Posterior vena cava (tissue), 2 donors: ENCODE data around the gene PARD3. TPM values are rescaled to one million over a fixed set of nuclear protein-coding genes. Genes with fewer than 3 reads are reported as not detected.

Experiments used
- DNase-seq: peaks from one replicate; pipeline ENCODE4 v3.0.0-alpha.2; 2020; ENCODE audit warnings: low spot score
- intact Hi-C, 2 donors: fragments of 100-400 bp; cut with DNase I; formaldehyde crosslinking; loops; one replicate each; pipeline versions ENCODE4 v1.14.1 to v1.14.2; 2022 to 2023
- total RNA-seq, 2 donors: library from RNA; stranded (reverse); fragmentation: NEBNext Ultra II Directional; extraction: Animal tissue kit (Norgen Biotek cat#: 25700); gene quantifications; one replicate each; pipeline ENCODE4 v1.2.1, GENCODE V29; 2021
- donor health status: DM: yes; HTN: yes; CAD: no.
- donor health status: DM: yes; HTN: yes; CAD: no.

The PARD3 gene
- total RNA-seq, 2 donors from 2014 or later: 28.8 to 30.6 TPM

DNA sequence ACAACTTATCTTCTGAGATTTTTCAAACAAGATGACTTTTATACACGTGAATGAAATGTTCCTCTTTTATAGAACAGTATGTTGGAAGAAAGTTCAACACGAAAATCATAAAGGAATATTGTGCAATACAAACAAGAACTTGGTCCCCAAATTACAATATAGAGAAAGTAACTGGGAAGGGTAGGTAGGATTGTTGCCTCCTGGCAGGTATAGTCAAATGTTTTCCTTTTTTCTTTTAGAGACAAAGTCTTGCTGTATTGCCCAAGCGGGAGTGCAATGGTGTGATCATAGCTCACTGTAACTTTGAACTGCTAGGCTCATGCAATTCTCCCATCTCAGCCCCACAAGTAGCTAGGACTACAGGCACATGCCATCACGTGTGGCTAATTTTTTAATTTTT, 582.6 kb downstream of the PARD3 start:
- no peak for DNase-seq
- intact Hi-C loops: loop anchor here in 1 of 2 donors (5.0 kb wide), 1 partner anchor 1710 kb away; no protein-coding TSS in a partner anchor

DNA sequence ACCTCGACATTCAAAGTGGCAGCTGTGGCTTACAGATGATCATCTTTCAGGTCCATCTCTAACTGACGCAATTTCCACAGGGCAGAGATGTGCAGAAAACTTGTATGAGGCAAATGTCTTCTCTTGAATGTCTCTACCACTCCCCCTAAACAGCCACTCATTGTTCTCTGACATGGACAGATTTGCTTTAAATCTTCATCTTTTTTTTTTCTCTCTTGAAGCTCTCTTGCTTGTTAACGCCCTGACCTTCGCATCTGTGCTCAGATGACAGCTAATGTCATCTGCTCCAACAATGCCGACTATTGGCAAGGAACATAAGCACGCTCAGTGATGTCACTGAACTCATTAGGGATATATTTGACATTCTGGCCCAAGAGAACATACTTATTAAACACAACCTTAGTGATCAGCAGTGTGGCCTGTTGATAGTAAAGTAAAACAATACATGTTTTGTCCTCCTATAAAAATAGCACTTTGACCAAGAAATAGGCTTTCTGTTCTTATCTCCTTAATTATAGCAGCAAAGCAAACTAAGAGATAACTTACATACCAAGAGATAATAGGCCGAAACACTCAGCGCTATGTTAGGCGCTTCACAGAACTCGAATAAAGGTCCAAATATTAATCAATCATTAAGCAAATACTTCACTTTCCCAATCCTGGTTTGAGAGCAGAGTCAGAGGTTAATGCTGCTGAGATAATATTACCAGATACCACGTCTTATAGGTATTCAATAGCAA, 583.5 kb downstream of the PARD3 start:
- DNase-seq: no peak
- intact Hi-C loops: loop anchor here in 1 of 2 donors (5.0 kb wide), 1 partner anchor 1709 kb away; no protein-coding TSS in a partner anchor

DNA sequence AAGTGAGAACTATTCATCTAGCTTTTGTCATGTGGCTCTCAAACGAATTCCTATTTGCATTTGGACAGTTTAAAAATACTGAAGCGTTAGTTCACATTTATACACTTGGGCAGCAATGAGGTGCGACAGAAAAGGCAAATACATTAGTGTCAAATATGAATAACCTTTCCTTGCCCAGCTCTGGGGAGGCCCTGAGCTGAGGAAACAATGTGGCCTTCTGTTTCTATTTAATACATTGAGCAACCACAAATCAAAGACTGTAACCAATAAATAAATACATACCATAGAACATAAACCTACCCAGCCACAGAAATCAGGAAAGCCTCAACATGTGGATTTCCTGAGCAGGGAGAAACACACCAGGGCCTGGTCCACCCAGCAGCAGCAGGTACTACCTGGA, 585.2 kb downstream of the PARD3 start:
- DNase-seq: no peak
- intact Hi-C loops: loop anchor here in 1 of 2 donors (1.0 to 5.0 kb wide), 2 partner anchors 18 to 1708 kb away; no protein-coding TSS in a partner anchor

DNA sequence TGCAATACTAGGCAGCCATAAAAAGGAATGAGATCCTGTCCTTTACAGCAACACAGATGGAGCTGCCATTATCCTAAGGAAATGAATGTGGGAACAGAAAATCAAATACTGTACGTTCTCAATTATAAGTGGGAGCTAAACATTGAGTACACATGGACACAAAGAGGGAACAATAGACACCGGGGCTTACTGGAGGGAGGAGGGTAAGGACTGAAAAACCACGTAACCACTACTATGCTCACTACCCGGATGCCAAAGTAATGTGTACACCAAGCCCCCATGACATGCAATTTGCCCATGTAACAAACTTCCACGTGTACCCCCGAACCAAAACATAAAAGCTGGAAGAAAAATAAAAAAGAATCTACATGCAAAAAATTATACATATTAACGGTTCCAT, 587.0 kb downstream of the PARD3 start:
- no peak for DNase-seq
- intact Hi-C loops: no loop called here

DNA sequence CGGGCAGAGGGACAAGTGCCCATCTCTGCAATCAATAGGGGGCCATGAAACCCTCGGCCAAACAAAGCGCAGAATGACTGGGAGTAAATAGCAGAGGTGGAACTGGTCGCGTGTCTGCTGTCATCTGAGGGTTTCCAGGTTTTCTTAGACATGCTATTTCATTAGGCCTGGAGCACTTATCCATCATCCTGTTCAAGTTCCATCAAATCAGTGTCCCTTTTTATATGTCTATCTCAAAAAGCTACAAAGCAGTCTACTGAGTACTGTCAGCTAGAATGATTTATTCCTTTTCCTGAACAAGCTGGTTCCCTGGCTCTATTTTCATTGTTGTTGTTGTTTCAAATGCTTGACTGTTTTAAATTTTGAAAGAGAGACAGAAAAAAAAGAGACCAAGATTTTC, 590.5 kb downstream of the PARD3 start:
- intact Hi-C loops: no loop called here
- no peak for DNase-seq

DNA sequence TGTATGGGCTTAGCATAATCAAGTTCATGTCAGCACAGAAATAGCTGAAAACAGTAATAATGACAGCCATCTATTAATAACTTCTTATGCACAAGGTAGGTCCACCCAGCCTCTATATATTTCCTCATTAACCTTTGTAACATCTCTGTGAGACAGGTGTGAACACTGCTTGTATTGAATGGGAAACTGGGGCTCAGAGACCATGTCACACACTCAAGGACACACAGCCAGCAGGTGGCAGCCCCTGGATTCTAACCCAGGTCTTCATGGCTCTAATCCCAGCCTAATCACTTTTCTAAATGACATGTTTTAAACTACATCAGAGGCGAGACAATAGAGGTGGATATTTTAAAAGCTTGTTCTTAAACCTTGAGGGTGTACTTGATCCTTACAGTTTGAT, 591.4 kb downstream of the PARD3 start:
- DNase-seq: no peak
- intact Hi-C loops: no loop called here

DNA sequence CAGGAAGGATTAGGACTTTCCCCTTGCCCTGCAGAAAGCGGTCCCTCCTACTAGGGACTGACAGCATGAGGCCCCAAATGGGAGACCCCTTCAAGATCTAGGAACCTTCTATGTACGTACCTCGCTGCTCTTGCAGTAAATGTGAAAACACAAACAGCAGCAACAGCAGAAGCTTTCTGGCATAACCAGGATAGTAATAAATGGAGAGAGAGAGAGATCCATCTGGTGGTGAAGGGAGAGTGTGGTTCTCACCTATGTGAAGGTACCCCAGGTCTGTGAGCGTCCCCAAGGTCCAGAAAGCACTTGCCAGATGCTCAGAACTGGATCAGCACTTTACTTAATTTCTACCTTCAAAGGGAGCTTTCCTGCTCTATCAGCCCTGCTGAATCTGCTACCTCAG, 592.7 kb downstream of the PARD3 start:
- intact Hi-C loops: no loop called here
- no peak for DNase-seq

DNA sequence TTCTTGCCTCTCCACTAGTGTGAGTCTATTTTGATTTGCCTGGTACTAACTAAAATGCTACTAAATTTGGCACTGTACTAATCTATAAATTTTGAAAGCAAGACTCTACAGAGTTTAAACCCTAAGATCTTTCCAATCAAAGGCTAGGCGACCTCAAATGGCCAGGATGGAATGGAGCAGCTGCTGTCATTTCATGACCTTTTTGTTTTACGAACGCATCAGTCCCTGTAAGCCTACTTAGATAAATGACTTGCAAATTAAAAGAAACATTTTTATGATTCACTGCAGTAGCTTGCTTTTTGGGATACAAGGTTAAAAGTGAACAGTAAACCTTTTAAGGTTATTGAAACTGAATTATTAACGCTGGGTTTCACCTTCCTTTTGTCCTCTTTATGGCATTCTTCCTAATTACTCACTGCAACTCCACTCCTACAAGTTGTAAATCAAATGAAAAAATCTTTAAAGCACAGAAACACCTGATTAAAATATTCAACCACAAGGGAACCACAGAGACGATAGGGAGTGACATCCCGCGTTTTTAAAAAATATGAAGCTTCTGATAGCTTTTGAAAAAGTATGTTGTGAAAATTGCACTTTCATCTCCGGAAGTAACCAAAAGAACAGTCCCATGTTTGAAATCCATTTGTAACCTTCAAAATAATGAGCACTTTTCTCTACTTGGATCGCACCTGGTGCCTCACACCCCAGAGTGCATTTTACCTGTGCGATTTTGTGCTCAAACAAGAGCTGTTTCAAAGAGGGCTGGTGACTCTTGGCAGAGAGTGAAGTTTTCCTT, 595.1 kb downstream of the PARD3 start:
- intact Hi-C loops: no loop called here
- no peak for DNase-seq

DNA sequence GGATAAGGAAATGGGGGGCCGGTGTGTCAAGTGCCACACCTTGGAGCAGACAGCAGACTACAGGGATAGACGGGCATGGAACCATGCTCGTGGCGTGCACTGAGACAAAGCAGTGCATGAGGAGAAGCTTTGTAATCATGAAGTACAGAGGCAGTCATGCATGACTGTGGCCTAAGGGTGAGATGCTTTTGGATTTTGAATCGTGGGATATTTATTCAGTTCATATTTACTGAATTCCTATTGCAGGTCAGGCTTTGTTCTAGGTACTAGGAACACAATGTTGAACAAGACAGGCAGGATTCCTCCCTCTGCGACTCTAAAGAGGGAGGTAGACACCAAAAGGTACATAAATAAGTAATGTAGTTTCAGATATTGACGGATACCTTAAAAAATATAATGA, 597.6 kb downstream of the PARD3 start:
- intact Hi-C loops: no loop called here
- no peak for DNase-seq

DNA sequence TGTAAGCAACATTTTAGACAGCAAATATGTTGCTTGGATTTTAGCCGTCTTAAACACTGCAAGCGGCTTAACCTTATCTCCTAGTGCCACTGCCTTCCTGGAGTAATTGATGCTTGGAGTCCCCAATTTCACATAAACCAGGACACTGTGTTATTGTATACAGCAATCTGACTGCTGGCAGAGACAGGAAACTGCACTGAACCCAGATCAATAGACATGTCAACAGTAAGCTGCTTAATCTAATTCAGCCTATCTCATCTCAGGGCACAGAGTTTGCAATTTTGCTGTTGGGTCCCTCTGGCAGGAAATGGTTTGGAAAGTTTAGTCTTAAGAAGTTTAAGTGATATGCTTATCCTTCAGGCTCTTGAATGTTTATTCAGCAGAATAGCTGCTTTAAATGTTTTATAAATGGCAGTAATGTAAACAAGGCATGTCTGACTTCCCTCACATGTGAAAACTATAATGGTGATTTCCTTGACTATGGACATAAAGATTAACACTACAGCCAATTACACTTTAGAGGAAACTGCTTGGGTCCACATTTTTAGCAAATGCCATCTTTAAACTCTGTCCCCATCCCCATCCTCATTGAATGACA, 598.6 kb downstream of the PARD3 start:
- intact Hi-C loops: no loop called here
- no peak for DNase-seq

DNA sequence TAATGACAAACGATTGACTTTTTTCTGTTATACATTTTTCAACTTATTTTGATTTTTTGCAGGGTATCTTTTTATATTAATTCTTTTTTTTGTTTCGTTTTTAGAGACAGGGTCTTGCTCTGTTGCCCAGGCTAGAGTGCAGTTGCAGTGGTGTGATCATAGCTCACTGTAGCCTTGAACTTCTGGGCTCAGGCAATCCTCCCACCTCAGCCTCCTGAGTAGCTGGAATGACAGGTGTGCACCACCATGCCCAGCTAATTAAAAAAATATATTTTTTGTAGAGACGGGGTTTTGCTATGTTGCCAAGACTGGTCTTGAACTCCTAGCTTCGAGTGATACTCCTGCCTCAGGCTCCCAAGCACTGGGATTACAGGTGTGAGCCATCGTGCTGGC, 601.3 kb downstream of the PARD3 start:
- intact Hi-C loops: no loop called here
- no peak for DNase-seq

DNA sequence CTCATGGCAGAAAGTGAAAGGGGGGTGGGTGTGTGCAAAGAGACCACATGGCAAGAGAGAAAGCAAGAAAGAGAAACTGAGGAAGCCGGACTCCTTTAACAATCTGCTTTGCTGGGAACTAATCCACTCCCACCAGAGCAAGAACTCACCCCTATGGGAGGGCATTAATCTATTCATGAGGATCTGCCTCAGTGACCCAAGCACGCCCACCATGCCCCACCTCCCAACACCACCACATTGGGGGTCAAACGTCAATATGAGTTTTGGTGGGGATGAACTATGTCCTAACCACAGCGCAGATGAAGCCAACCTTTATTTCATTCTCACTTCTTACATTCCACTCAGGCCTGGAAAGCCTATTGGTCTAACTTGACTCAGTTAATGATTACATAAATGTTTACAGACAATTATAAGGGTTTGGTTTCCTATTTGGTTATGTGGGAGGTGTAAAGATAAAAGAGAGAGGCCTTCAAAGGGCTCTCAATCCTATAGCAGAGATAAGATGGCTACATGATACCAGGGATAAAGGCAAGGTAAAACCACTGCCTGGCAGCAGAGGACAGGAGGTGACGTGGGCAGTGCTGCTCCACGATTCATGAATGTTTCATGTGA, 601.8 kb downstream of the PARD3 start:
- intact Hi-C loops: no loop called here
- DNase-seq: no peak

DNA sequence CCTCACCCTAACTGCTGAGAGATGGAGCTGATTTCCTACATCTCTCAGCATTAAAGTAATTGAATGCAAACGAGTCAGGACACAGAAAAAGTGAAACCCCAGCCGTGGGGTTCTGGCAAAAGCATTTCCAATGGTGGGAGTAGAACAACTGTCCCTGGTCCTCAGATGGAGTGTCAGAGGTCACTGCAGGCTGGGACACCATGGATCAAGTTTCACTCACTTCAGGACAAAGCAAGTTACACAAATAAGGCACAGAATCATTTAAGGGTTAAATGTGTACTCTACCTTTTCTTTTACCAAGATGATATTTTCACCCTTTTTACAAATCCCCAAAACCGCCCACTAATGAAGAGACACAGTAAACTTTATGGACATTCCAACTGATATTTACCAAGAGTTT, 607.8 kb downstream of the PARD3 start:
- intact Hi-C loops: no loop called here
- no peak for DNase-seq

DNA sequence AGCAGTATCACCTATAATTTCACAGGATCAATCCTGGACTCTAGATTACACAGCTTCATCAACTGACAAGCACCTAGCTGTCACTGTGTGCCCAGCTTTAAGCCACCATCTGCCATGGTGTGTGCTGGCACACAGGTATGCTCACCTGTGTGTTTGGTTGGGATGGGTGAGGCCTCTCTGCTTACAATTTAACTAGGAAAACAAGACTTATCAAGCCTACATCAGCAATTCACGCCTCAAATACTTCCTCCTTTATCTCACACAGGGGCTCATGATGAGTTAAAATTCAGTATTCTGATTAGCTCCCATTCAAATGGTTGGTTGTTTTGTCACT, 608.2 kb downstream of the PARD3 start:
- no peak for DNase-seq
- intact Hi-C loops: no loop called here

DNA sequence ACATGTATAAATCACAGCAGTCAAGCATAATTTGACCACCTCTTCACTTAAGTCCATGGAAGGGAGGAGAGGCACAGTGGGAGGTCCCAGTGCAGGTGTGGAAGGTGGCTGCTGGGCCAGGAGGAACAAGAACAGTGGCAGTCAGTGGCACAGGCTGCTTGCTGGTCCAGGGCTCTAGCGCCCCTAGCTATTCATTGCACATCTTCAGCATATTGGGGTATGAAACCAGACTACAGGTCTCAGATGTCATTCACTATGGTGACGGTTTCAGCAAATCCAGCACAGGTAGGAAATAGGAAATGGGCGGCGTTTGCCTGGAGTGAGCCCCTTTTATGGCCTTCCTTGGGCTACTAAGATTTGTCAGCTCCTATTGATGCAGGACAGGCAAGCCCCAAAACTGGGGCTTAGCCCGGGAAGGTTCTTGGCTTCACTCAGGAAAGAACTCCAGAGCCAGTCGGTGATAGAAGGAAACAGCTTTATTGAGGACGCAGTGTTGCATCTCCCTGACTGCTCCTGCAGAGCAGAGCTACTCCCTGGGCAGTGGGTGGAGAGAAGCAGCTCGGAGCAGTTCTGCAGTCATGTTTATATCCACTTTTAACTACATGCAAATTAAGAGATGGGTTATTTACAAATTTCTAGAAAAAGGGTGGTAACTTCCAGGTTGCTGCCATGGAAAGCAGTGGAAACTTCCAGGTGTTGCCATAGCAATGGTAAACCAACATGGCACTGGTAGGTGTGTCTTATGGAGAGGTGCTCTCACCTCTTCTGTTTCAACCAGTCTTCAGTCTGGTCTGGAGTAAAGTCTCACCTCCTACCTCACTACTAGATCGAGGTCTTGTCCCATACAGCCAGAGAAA, 608.8 kb downstream of the PARD3 start:
- intact Hi-C loops: no loop called here
- DNase-seq: no peak

DNA sequence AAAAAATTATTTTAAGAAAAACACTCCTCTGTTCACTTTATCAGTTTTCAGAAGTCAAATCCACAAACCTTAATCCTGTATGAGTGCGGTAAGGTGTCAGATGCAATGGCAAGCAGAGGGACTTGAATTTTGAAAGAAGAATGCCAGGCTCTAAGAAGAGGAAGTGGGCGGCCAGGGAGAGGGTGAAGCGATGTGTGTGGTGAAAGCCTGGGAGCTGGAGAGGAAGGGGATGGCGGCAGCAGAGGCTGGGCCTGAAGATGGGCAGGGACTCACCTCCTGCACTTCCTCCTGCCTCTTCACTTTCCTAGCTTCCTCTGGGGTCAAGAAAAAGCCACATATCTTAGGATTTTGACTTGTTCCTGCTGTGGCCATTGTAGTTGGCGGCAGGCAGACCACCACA, 609.6 kb downstream of the PARD3 start:
- intact Hi-C loops: no loop called here

DNA sequence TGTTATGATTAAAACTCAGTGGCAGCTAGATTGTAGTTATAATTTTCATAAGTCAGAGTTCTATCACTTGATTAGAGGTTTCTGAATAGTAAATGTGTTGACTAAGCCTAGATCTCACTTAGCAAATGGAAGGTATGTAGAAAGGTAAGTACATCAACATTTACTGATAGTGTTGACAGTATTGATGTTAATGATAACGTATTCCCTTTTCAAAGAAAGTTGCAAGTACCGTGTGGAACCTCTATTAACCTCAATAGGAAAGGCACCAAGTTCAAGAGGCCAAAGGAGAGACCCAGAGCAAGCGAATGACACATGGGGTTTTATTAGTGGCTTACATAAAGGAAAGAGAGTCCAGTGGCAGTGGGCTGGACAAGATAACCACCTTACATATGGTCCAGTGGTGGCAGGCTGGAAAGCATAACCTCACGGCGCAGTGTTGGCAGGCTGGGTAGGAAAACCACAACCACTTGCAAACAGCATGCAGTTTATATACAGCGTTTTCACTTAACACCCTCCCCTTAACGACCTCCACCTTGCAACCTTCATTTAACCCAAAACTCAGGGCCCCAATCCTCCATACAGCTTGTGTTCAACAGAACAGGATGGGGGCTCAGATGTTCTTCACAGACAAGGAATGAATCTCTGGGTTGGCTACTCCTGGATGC, 611.0 kb downstream of the PARD3 start:
- intact Hi-C loops: no loop called here
- no peak for DNase-seq

More for the DNA sequence above, 609.6 kb downstream of the PARD3 start:
- DNase-seq: no peak

DNA sequence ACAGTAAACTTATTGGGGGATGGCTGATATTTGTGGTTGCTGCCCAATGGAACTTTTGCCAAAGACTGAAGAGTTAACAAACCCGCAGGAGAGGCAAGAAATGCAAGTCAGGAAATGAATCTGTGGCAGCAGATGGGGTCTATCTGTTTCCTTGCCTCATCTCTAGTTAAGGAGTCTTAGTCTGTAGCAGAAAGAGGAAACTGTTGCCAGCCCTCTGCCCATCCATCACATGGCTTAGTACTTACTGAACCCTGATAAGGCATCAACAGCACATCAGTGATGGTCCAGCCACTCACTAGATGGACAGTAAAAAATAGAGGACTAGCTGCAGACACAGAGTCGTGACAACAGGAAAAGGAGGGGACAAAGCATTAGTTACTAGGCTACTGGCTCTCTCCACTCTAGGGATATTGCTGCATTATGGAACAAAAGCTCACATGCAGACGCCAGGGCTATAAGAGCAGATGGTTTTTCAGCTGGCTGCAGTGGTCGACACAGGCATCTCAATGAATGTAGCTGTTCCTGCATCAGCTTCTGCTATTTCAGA, 614.7 kb downstream of the PARD3 start:
- DNase-seq: no peak
- intact Hi-C loops: no loop called here
